HG03378 (cell line): ENCODE results near the gene TRPM7.
"Not testable (repeated sequence)": the region's sequence is repeated elsewhere in the genome, so short reads cannot be mapped to it uniquely, and the experiment has no call there.

Experiments used
- ATAC-seq: cut with Tn5 transposase; IDR thresholded peaks from one replicate; pipeline ENCODE4 v1.9.1; 2021; ENCODE audit warnings: mild to moderate bottlenecking, moderate library complexity; ENCODE audit not compliant: unreplicated experiment

Gene TRPM7

DNA sequence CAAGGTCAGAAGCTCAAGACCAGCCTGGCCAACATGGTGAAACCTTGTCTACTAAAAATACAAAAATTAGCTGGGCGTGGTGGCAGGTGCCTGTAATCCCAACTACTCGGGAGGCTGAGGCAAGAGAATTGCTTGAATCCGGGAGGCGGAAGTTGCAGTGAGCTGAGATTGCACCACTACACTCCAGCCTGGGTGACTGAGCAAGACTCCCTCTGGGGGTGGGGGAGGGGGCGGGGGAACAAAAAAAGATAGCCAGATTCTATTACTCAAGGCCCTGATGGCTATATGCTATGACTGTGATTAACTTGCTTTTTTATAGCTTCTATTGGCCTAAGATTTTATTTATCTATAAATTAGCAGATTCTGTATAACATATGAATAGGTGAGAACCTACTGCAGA is 112.8 kb downstream of the TRPM7 start:
- ATAC-seq: not testable (repeated sequence)

DNA sequence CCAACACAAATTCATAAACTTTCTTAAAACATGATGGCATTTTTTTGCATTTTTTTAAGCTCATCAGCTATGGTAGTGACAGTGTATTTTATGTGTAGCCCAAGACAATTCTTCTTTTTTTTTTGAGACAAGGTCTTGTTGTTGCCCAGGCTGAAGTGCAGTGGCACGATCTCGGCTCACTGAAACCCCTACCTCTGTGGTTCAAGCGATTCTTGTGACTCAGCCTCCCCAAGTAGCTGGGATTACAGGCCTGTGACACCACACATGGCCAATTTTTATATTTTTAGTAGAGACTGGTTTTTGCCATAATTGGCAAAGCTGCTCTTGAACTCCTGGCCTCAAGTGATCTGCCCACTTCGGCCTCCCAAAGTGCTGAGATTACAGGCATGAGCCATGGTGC is 122.8 kb downstream of the TRPM7 start:
- no peak for ATAC-seq

- ATAC-seq: no peak
Measured at GRCh38 chr15:50562735-50563640, 123.6 kb downstream of the TRPM7 start.

- no peak for ATAC-seq
Measured at GRCh38 chr15:50558012-50558411, 128.6 kb downstream of the TRPM7 start.

DNA sequence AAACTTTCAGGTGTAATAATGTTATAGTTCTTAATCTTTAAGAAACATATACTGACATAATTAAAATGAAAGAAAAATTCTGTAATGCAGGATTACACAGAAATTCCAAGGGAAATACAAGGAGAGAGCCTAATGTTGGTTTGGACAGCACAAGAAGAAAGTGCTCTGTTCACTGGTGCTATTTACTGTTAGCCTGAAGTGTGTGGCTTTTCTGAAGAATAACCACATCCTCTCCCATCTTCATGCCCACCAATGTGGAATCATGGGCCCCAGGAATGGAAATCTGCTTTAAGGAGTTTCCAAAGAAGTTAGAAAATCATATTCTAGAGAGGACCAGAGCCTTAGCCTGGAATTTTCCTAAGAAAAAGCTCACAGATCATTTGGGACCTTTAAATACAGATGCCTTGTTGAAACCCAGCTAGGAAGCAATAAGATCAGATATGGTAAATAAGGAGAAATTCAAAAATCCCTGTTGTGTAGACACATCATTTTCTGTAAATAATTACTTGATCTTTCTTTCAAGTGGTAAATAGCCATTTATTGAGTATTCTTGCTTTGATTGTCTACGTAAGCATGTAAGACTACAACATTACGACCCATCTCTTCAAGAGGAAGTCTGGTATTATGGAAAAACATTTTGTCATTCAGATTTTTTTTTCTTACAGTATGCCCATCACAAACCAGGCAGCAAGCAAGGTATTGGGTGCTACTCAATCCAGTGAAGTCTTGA is 129.8 kb downstream of the TRPM7 start:
- ATAC-seq: no peak

GRCh38 chr15:50552238-50552637 is 134.4 kb downstream of the TRPM7 start:
- ATAC-seq: no peak

GRCh38 chr15:50549326-50549725 is 137.3 kb downstream of the TRPM7 start:
- ATAC-seq: no peak

DNA sequence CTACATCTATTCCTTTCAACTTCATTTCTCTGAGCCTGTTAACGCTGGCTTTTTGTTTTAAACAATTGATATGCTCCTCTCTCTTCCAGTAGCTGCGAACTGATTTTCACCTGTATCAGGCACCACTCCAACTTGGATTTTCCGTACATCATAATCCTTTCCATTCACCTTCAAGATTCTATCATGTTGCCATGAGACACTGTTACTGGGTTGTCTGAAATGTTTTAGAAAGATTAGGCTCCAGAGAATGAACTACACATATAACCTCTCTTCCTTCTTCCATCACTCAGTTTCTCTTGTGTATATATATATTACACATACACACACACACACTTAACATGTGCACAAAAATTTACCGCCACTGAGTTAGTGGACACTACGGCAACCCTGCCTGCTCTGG is 140.0 kb downstream of the TRPM7 start, which contains the start of gene USP50:
TSS of gene USP50 (minus strand) at position 101 of the 400 bp plus-strand sequence. CDS start 141 bp downstream, outside the sequence.
- no peak for ATAC-seq

DNA sequence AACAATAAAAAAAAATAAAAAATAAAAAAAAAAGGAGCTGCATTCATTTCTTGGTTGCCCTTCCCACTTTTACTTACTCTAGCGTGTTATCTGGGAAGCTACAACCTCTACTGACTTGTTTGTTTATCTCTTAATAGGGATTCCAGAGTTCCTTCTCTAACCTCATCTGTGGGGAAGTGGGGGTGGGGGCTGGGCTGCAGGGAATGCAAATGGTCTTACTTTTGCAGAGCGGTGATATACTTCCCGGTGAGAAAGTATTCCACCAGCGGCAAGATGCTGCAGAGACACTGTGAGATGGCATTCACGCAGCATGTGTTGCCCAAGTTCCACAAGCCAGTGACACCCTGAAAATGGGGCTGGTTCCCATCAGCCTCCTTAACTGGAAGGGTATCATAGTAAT is 142.2 kb downstream of the TRPM7 start:
- ATAC-seq: no peak

DNA sequence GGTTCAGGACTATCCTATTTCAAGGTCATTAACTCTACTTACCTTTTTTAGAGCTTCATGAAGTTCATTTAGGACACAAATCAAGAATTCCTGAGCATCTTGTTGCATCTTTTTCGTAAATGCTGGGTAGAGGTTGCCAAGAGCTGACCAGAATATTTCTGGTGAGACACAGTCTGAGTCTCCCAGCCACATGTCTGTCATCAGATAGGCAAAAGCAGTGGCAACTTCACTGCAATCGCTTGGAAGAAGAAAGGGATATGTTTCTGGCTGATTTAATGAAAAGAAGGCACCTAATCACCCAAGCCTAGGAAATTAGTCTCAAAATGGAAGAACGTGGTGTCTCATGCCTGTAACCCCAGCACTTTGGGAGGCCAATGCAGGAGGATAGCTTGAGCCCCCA is 143.0 kb downstream of the TRPM7 start:
- ATAC-seq: no peak

DNA sequence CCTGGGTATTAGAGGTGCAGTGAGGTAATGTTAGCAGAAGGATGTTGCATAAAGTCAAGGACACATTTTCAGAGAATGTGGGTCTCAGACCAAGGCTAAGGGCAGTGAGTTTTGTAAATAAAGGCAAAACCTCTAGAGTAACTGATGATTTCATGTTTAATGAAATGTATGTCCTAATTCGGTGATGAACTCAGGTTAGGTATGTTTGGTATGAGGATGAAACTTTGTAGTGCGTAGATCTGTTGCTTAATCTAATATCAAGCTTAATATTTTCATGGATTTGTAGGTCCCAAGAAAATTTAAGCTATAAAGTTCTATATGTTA is 143.7 kb downstream of the TRPM7 start:
- ATAC-seq: no peak

GRCh38 chr15:50531766-50532165 is 154.8 kb downstream of the TRPM7 start:
- no peak for ATAC-seq

GRCh38 chr15:50531163-50531562 is 155.4 kb downstream of the TRPM7 start:
- no peak for ATAC-seq

DNA sequence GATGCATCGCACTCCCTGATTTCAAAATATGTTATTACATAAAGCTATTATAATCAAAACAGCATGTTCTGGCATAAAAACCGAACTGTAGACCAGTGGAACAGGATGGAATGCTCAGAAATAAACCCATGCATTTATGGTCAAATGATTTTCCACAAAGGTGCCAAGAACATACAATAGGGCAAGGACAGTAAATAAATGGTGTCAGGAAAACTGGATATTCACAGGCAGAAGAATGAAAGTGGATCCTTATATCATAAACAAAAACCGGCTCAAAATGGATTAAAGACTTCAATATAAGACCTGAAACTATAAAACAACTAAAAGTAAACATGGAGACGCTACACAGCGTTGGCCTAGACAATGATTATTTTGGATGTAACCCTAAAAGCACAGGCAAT is 162.7 kb downstream of the TRPM7 start:
- ATAC-seq: no peak

DNA sequence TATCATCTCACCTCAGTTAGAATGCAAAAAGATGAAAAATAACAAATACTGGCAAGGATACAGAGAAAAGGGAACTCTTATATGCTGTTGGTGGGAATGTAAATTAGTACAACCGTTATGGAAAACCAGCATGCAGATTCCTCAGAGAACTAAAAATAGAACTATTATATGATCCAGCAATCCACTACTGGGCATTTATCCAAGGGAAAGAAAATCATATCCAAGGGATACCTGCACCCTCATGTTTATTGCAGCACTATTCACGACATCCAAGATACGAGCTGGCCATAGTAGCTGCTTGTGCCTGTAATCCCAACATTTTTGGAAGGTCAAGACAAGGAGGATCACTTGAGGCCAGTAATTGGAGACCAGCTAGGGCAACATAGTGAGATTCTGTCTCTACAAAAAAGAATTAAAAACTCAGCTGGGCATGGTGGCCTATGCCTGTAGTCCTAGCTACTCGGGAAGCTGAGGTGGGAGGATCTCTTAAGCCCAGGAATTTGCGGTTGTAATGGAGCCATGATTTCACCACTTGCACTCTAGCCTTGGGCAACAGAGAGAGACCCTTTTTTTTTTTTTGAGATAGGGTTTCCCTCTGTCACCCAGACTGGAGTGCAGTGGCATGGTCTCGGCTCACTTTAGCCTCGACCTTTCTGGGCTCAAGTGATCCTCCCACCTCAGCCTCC is 166.7 kb downstream of the TRPM7 start:
- ATAC-seq: no peak

DNA sequence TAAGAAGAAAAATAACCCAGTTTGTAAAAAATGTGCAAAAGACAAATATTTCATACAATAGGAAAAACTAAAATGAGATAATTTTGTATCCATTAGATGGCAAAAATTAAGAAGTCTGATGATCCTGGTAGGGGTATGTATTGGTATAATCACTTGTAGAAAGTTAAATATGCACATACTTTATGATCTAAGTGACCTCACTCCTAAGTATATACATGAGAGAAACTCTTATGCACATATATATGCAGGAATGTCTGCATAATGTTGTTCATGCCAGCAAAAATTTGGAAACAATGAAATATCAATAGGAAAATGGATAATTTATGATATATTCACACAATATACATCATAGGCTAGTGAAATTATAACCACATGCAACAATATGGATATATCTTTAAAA is 173.6 kb downstream of the TRPM7 start:
- ATAC-seq: no peak
